ENCODE measurements around the gene KRTAP4-4. TPM values are rescaled to one million over a fixed set of nuclear protein-coding genes. Genes with fewer than 3 reads are reported as not detected.
"Not testable (repeated sequence)": the region's sequence is repeated elsewhere in the genome, so short reads cannot be mapped to it uniquely, and the experiment has no call there.

Gene KRTAP4-4
- total RNA-seq, 1 experiment from 2014 or later: not detected

GRCh38 chr17:41119696-41120690 lies 40.6 kb downstream of the KRTAP4-4 start:
- in situ Hi-C loops (cut with HindIII; ENCODE audit: low sequenced_read_pairs); DNase-seq (ENCODE audit: low spot score): not testable (repeated sequence)

- no peak for DNase-seq (ENCODE audit: low spot score)
- in situ Hi-C loops (cut with HindIII; ENCODE audit: low sequenced_read_pairs): no loop called here
These were observed 41.8 kb downstream of the KRTAP4-4 start for GRCh38 chr17:41118721-41119120.

- not testable (repeated sequence) for DNase-seq (ENCODE audit: low spot score)
These were observed 42.6 kb downstream of the KRTAP4-4 start, which contains the start of gene KRTAP4-11 for GRCh38 chr17:41117846-41118386. Gene KRTAP4-11, minus strand, starts transcription at chr17:41118373. Its CDS starts 58 bp downstream, at chr17:41118315.

GRCh38 chr17:41116297-41116696 lies 44.3 kb downstream of the KRTAP4-4 start:
- in situ Hi-C loops (cut with HindIII; ENCODE audit: low sequenced_read_pairs): no loop called here
- DNase-seq (ENCODE audit: low spot score): no peak

More at GRCh38 chr17:41117846-41118386, 42.6 kb downstream of the KRTAP4-4 start, which contains the start of gene KRTAP4-11:
- in situ Hi-C loops (cut with HindIII; ENCODE audit: low sequenced_read_pairs): not testable (repeated sequence)

GRCh38 chr17:41111151-41111885 lies 49.2 kb downstream of the KRTAP4-4 start:
- no peak for DNase-seq (ENCODE audit: low spot score)
- in situ Hi-C loops (cut with HindIII; ENCODE audit: low sequenced_read_pairs): no loop called here

Other genes with a start within 250 kb of the KRTAP4-4 start
- not detected in 2 replicates for gene KRT23, start 223.1 kb downstream of the KRTAP4-4 start, total RNA-seq (2014; rRNA removed; shearing (Covaris generic))
- not detected in 2 replicates for gene KRT39, start 193.8 kb downstream of the KRTAP4-4 start, total RNA-seq (2014; rRNA removed; shearing (Covaris generic))
- not detected in 2 replicates for gene KRT40, start 176.4 kb downstream of the KRTAP4-4 start, total RNA-seq (2014; rRNA removed; shearing (Covaris generic))
- not detected in 2 replicates for gene KRTAP3-3, start 166.6 kb downstream of the KRTAP4-4 start, total RNA-seq (2014; rRNA removed; shearing (Covaris generic))
- not detected in 2 replicates for gene KRTAP3-2, start 160.8 kb downstream of the KRTAP4-4 start, total RNA-seq (2014; rRNA removed; shearing (Covaris generic))
- gene KRTAP3-1, start 151.6 kb downstream of the KRTAP4-4 start, total RNA-seq (2014; rRNA removed; shearing (Covaris generic)): not detected in 2 replicates
- not detected in 2 replicates for gene KRTAP1-5, start 133.5 kb downstream of the KRTAP4-4 start, total RNA-seq (2014; rRNA removed; shearing (Covaris generic))
- gene KRTAP1-4, start 130.6 kb downstream of the KRTAP4-4 start, total RNA-seq (2014; rRNA removed; shearing (Covaris generic)): not detected in 2 replicates
- not detected in 2 replicates for gene KRTAP1-3, start 125.9 kb downstream of the KRTAP4-4 start, total RNA-seq (2014; rRNA removed; shearing (Covaris generic))
- not detected in 2 replicates for gene KRTAP1-1, start 119.3 kb downstream of the KRTAP4-4 start, total RNA-seq (2014; rRNA removed; shearing (Covaris generic))
- gene KRTAP2-1, start 113.4 kb downstream of the KRTAP4-4 start, total RNA-seq (2014; rRNA removed; shearing (Covaris generic)): not detected in 2 replicates
- gene KRTAP2-2, start 105.5 kb downstream of the KRTAP4-4 start, total RNA-seq (2014; rRNA removed; shearing (Covaris generic)): not detected in 2 replicates
- gene KRTAP2-3, start 100.6 kb downstream of the KRTAP4-4 start, total RNA-seq (2014; rRNA removed; shearing (Covaris generic)): not detected in 2 replicates
- not detected in 2 replicates for gene KRTAP2-4, start 94.9 kb downstream of the KRTAP4-4 start, total RNA-seq (2014; rRNA removed; shearing (Covaris generic))
- not detected in 2 replicates for gene KRTAP4-7, start 76.6 kb downstream of the KRTAP4-4 start, total RNA-seq (2014; rRNA removed; shearing (Covaris generic))
- gene KRTAP4-8, start 62.6 kb downstream of the KRTAP4-4 start, total RNA-seq (2014; rRNA removed; shearing (Covaris generic)): not detected in 2 replicates
- not detected in 2 replicates for gene KRTAP4-16, start 58.5 kb downstream of the KRTAP4-4 start, total RNA-seq (2014; rRNA removed; shearing (Covaris generic))
- not detected in 2 replicates for gene KRTAP4-9, start 55.4 kb downstream of the KRTAP4-4 start, total RNA-seq (2014; rRNA removed; shearing (Covaris generic))
- not detected in 2 replicates for gene KRTAP4-11, start 42.4 kb downstream of the KRTAP4-4 start, total RNA-seq (2014; rRNA removed; shearing (Covaris generic))
- gene KRTAP4-12, start 36.6 kb downstream of the KRTAP4-4 start, total RNA-seq (2014; rRNA removed; shearing (Covaris generic)): not detected in 2 replicates
- not detected in 2 replicates for gene KRTAP4-6, start 20.2 kb downstream of the KRTAP4-4 start, total RNA-seq (2014; rRNA removed; shearing (Covaris generic))
- gene KRTAP4-5, start 10.9 kb downstream of the KRTAP4-4 start, total RNA-seq (2014; rRNA removed; shearing (Covaris generic)): not detected in 2 replicates
- gene KRTAP4-3, start 7.5 kb upstream of the KRTAP4-4 start, total RNA-seq (2014; rRNA removed; shearing (Covaris generic)): not detected in 2 replicates
- not detected in 2 replicates for gene KRTAP4-2, start 17.5 kb upstream of the KRTAP4-4 start, total RNA-seq (2014; rRNA removed; shearing (Covaris generic))
- not detected in 2 replicates for gene KRTAP4-1, start 24.2 kb upstream of the KRTAP4-4 start, total RNA-seq (2014; rRNA removed; shearing (Covaris generic))
- not detected in 2 replicates for gene KRTAP9-1, start 29.1 kb upstream of the KRTAP4-4 start, total RNA-seq (2014; rRNA removed; shearing (Covaris generic))
- gene KRTAP9-2, start 65.9 kb upstream of the KRTAP4-4 start, total RNA-seq (2014; rRNA removed; shearing (Covaris generic)): not detected in 2 replicates
- gene KRTAP9-3, start 71.7 kb upstream of the KRTAP4-4 start, total RNA-seq (2014; rRNA removed; shearing (Covaris generic)): not detected in 2 replicates
- not detected in 2 replicates for gene KRTAP9-8, start 77.3 kb upstream of the KRTAP4-4 start, total RNA-seq (2014; rRNA removed; shearing (Covaris generic))
- gene KRTAP9-4, start 88.9 kb upstream of the KRTAP4-4 start, total RNA-seq (2014; rRNA removed; shearing (Covaris generic)): not detected in 2 replicates
- not detected in 2 replicates for gene KRTAP9-9, start 94.6 kb upstream of the KRTAP4-4 start, total RNA-seq (2014; rRNA removed; shearing (Covaris generic))
- not detected in 2 replicates for gene KRTAP9-6, start 104.6 kb upstream of the KRTAP4-4 start, total RNA-seq (2014; rRNA removed; shearing (Covaris generic))
- not detected in 2 replicates for gene KRTAP9-7, start 115.0 kb upstream of the KRTAP4-4 start, total RNA-seq (2014; rRNA removed; shearing (Covaris generic))
- not detected in 2 replicates for gene KRTAP29-1, start 142.1 kb upstream of the KRTAP4-4 start, total RNA-seq (2014; rRNA removed; shearing (Covaris generic))
- not detected in 2 replicates for gene KRTAP16-1, start 148.6 kb upstream of the KRTAP4-4 start, total RNA-seq (2014; rRNA removed; shearing (Covaris generic))
- not detected in 2 replicates for gene KRTAP17-1, start 155.0 kb upstream of the KRTAP4-4 start, total RNA-seq (2014; rRNA removed; shearing (Covaris generic))
- not detected in 2 replicates for gene KRT33A, start 190.1 kb upstream of the KRTAP4-4 start, total RNA-seq (2014; rRNA removed; shearing (Covaris generic))
- gene KRT33B, start 209.1 kb upstream of the KRTAP4-4 start, total RNA-seq (2014; rRNA removed; shearing (Covaris generic)): not detected in 2 replicates
- gene KRT34, start 221.6 kb upstream of the KRTAP4-4 start, total RNA-seq (2014; rRNA removed; shearing (Covaris generic)): not detected in 2 replicates
- not detected in 2 replicates for gene KRT31, start 236.9 kb upstream of the KRTAP4-4 start, total RNA-seq (2014; rRNA removed; shearing (Covaris generic))

Data from G401 (cell line).